OCI-M1 (cell line): ENCODE measurements around the gene LTBP1.
A peak's percentile ranks its signal among the peaks of the same experiment; 100 is the strongest.

Source experiments
- DNase-seq: peaks from one replicate; lab custom pipeline; 2025; lab: John Stamatoyannopoulos, UW

Gene LTBP1

GRCh38 chr2:33202641-33203522 lies 256.1 kb downstream of the LTBP1 start:
- no peak for DNase-seq

GRCh38 chr2:33204945-33205344 lies 258.2 kb downstream of the LTBP1 start:
- no peak for DNase-seq

GRCh38 chr2:33205693-33206434 lies 259.1 kb downstream of the LTBP1 start:
- DNase-seq, result no peak

GRCh38 chr2:33207151-33207740 lies 260.5 kb downstream of the LTBP1 start:
- DNase-seq, result no peak

- no peak for DNase-seq
These were observed 261.6 kb downstream of the LTBP1 start for GRCh38 chr2:33208400-33208799.

GRCh38 chr2:33209976-33210375 lies 263.2 kb downstream of the LTBP1 start:
- DNase-seq, result no peak

GRCh38 chr2:33210626-33211025 lies 263.9 kb downstream of the LTBP1 start:
- DNase-seq, result no peak

- DNase-seq, result no peak
These were observed 265.4 kb downstream of the LTBP1 start for GRCh38 chr2:33212151-33212550.

GRCh38 chr2:33213244-33213643 lies 266.5 kb downstream of the LTBP1 start:
- no peak for DNase-seq

GRCh38 chr2:33213648-33214047 lies 266.9 kb downstream of the LTBP1 start:
- no peak for DNase-seq

GRCh38 chr2:33214436-33214835 lies 267.7 kb downstream of the LTBP1 start:
- no peak for DNase-seq

GRCh38 chr2:33214857-33215256 lies 268.1 kb downstream of the LTBP1 start:
- DNase-seq, result no peak

GRCh38 chr2:33215299-33215698 lies 268.5 kb downstream of the LTBP1 start:
- no peak for DNase-seq

- no peak for DNase-seq
These were observed 269.2 kb downstream of the LTBP1 start for GRCh38 chr2:33215983-33216382.

- DNase-seq, result no peak
These were observed 269.9 kb downstream of the LTBP1 start for GRCh38 chr2:33216508-33217182.

GRCh38 chr2:33217406-33217805 lies 270.7 kb downstream of the LTBP1 start:
- no peak for DNase-seq

- no peak for DNase-seq
These were observed 272.4 kb downstream of the LTBP1 start for GRCh38 chr2:33219114-33219513.

- DNase-seq, result peak; percentile 13
These were observed 273.1 kb downstream of the LTBP1 start for GRCh38 chr2:33219850-33220275.

GRCh38 chr2:33220533-33220932 lies 273.8 kb downstream of the LTBP1 start:
- no peak for DNase-seq

- DNase-seq, result no peak
These were observed 274.5 kb downstream of the LTBP1 start for GRCh38 chr2:33221046-33221784.

- no peak for DNase-seq
These were observed 275.6 kb downstream of the LTBP1 start for GRCh38 chr2:33222309-33222708.

- DNase-seq, result no peak
These were observed 277.1 kb downstream of the LTBP1 start for GRCh38 chr2:33223856-33224255.
